OCI-LY1 (cell line): ENCODE data around the gene RCE1.

Experiments used
- H2AFZ ChIP-seq: fragments of 200-600 bp; sonication (generic), shearing (Covaris generic); 2 replicates; pipeline ENCODE4 v1.6.0; 2014; ENCODE audit warnings: antibody characterized with exemption, mild to moderate bottlenecking, low read length
- H3F3A ChIP-seq: fragments of 200-600 bp; sonication (generic), shearing (Covaris generic); 2 replicates; pipeline ENCODE4 v1.6.0; 2014; ENCODE audit warnings: mild to moderate bottlenecking, antibody characterized with exemption, low read length, moderate library complexity; ENCODE audit not compliant: insufficient read depth
- H3K27ac ChIP-seq: fragments of 200-600 bp; sonication (generic); 2 replicates; pipeline ENCODE4 v1.5.1; 2014; ENCODE audit warnings: low read length, mixed run types, mild to moderate bottlenecking, low read depth; ENCODE audit not compliant: poor library complexity, severe bottlenecking
- H3K27me3 ChIP-seq: fragments of 200-600 bp; sonication (generic); 2 replicates; pipeline ENCODE4 v1.6.0; 2014; ENCODE audit warnings: antibody characterized with exemption, mild to moderate bottlenecking, low read length, moderate library complexity; ENCODE audit not compliant: insufficient read depth
- H3K36me3 ChIP-seq: fragments of 200-600 bp; sonication (generic); 2 replicates; pipeline ENCODE4 v1.6.1; 2014; ENCODE audit warnings: mild to moderate bottlenecking, antibody characterized with exemption, low read length, moderate library complexity, mixed read lengths; ENCODE audit not compliant: insufficient read depth
- H3K4me1 ChIP-seq: fragments of 200-600 bp; sonication (generic); 2 replicates; pipeline ENCODE4 v1.5.1; 2014; ENCODE audit warnings: mild to moderate bottlenecking, low read length, moderate library complexity; ENCODE audit not compliant: insufficient read depth, severe bottlenecking
- H3K4me2 ChIP-seq: fragments of 200-600 bp; sonication (generic), shearing (Covaris generic); 2 replicates; pipeline ENCODE4 v1.6.1; 2014; ENCODE audit warnings: low read length
- H3K4me3 ChIP-seq: fragments of 200-600 bp; sonication (generic); 2 replicates; pipeline ENCODE4 v1.5.1; 2014; ENCODE audit warnings: low read length, low read depth, mild to moderate bottlenecking, mixed read lengths; ENCODE audit not compliant: poor library complexity, severe bottlenecking
- H3K79me2 ChIP-seq: fragments of 200-600 bp; shearing (Covaris generic); 2 replicates; pipeline ENCODE4 v1.6.1; 2016; ENCODE audit warnings: mixed run types, low read length, mixed read lengths; ENCODE audit not compliant: insufficient read depth
- H3K9ac ChIP-seq: fragments of 200-600 bp; sonication (generic), shearing (Covaris generic); 2 replicates; pipeline ENCODE4 v1.6.1; 2014; ENCODE audit warnings: mild to moderate bottlenecking, low read length, mixed read lengths
- H3K9me2 ChIP-seq: fragments of 200-600 bp; sonication (generic), shearing (Covaris generic); 2 replicates; pipeline ENCODE4 v1.6.1; 2014; ENCODE audit warnings: low read depth, mild to moderate bottlenecking, low read length, mixed read lengths
- H3K9me3 ChIP-seq: fragments of 200-600 bp; shearing (Covaris generic); 2 replicates; pipeline ENCODE4 v1.6.1; 2014; ENCODE audit warnings: low read length, mixed read lengths
- H4K20me1 ChIP-seq: fragments of 200-600 bp; sonication (generic), shearing (Covaris generic); 2 replicates; pipeline ENCODE4 v1.6.0; 2016; ENCODE audit warnings: mild to moderate bottlenecking, low read length; ENCODE audit not compliant: insufficient read depth
- EZH2 ChIP-seq: fragments of 200-600 bp; sonication (generic), shearing (Covaris generic); IDR thresholded peaks from 2 replicates; pipeline ENCODE4 v1.8.0; 2017; ENCODE audit warnings: borderline replicate concordance, mixed run types, mild to moderate bottlenecking, antibody characterized with exemption, low read length, moderate library complexity, mixed read lengths
- TF ChIP-seq, protein P1 (sequence below): fragments of 200-600 bp; sonication (generic), shearing (Covaris generic); IDR thresholded peaks from 2 replicates; pipeline ENCODE4 v1.5.1; 2017; ENCODE audit warnings: mild to moderate bottlenecking, antibody characterized with exemption, low read length, moderate library complexity, mixed read lengths

Gene RCE1

GRCh38 chr11:66851239-66851596 is 8.0 kb downstream of the RCE1 start:
- Histone ChIP-seq H3K4me2 (no peak overlapping the region), H3K9ac (no peak overlapping the region), H3K9me3 (no peaks in the 10 kb centered on the region), H2AFZ (no peak overlapping the region), H3K36me3 (peaks cover 16% of the 10 kb centered on the region; the same call in 1 of the 2 replicates), H3K9me2 (no peaks in the 10 kb centered on the region), H3K4me3 (no peak overlapping the region), H3K79me2 (no peaks in the 10 kb centered on the region), H3F3A (no peaks in the 10 kb centered on the region), H3K27me3 (no peaks in the 10 kb centered on the region), H4K20me1 (no peaks in the 10 kb centered on the region), H3K27ac (no peak overlapping the region), H3K4me1 (peaks cover 20% of the 10 kb centered on the region)
- no peak for TF ChIP-seq EZH2
- TF ChIP-seq, protein P1, sequence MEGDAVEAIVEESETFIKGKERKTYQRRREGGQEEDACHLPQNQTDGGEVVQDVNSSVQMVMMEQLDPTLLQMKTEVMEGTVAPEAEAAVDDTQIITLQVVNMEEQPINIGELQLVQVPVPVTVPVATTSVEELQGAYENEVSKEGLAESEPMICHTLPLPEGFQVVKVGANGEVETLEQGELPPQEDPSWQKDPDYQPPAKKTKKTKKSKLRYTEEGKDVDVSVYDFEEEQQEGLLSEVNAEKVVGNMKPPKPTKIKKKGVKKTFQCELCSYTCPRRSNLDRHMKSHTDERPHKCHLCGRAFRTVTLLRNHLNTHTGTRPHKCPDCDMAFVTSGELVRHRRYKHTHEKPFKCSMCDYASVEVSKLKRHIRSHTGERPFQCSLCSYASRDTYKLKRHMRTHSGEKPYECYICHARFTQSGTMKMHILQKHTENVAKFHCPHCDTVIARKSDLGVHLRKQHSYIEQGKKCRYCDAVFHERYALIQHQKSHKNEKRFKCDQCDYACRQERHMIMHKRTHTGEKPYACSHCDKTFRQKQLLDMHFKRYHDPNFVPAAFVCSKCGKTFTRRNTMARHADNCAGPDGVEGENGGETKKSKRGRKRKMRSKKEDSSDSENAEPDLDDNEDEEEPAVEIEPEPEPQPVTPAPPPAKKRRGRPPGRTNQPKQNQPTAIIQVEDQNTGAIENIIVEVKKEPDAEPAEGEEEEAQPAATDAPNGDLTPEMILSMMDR: no peak

DNA sequence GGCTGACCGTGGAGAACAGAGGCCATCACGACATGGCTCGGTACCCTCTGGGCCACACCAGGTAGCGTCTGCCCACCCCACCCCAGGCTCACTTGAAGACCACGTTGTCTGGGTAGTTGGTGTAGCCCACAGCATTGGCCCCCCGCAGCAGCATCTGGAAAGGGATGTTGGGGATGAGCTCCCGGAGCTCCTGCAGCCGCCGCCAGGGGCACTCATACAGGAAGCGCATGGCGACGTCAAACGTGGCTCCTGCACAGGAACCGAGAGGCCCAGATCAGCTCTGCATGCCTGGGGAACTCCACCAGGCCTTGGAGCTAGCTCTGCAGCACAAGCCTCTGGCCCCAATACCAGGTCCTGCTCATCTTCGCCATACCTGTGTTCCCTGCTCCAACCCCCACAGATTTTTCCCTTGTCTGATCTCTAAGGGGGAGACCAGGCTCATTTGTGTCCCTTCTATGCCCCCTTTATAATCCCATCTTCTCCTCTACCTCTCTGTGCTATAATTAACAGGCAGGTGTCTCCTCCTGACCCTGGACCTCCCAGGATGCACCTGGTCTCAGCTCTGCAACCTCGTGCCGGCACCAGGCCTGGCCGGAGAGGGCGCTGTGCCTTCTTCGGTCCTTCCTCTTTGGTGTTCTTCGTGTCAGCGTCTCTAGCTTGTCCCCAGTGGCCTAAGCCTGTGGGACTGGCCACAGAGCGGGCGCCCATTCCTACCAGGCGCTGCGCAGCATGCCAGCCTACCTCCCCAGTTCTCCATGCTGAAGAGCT is 8.6 kb downstream of the RCE1 start:
- Histone ChIP-seq H3K9ac (no peak overlapping the region; the same call in 1 of the 2 replicates), H3K79me2 (no peaks in the 10 kb centered on the region), H3K4me3 (no peak overlapping the region), H2AFZ (no peak overlapping the region), H3K9me2 (no peaks in the 10 kb centered on the region), H3F3A (no peaks in the 10 kb centered on the region), H3K27me3 (no peaks in the 10 kb centered on the region), H4K20me1 (no peaks in the 10 kb centered on the region), H3K36me3 (peaks cover 11% of the 10 kb centered on the region; the same call in 1 of the 2 replicates), H3K9me3 (no peaks in the 10 kb centered on the region), H3K4me1 (peaks cover 20% of the 10 kb centered on the region), H3K4me2 (peak overlapping the region; percentile 4; the same call in 1 of the 2 replicates), H3K27ac (no peak overlapping the region)
- TF ChIP-seq EZH2: no peak
- TF ChIP-seq, protein P1: peak; percentile 94

DNA sequence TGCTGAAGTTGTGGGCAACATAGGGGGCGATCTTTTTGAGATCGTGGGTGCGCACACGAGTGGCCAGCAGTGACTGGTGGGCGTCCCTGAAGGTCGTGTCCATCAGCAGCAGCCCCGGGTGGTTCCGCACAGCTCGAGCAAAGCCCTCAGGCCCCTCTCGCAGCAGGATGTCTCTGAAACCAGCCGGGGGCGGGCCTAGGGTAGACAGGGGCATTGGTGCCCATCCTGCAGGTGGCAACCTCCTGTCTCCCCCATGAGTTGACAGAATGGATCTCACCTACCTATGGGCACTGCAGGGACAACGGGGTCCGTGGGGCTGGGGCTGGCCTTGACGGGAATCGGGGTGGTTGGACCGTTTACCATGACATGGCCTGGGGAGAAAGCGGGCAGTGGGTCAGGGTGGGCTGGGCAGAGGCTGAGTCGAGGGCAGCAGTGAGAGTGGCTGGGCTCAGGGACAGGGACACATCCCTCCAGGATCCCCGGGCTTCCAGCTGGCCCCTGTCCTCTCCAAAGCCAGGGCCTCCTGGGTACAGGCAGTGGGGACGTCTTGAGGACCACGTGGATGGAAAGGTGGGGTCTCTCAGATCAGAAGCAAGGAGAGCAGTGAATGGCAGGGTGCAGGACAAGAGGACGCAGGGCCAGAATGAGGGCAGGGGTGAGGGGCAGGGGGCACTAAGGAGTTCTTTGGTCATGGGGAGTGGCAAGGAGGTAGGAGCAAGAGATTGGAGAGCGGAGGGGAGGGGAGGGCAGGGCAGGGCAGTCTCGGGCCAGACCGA is 9.4 kb downstream of the RCE1 start:
- no peaks in the 10 kb centered on the region for H3K9me3 ChIP-seq
- H3K4me3 ChIP-seq: no peak overlapping the region
- H4K20me1 ChIP-seq: no peaks in the 10 kb centered on the region
- peaks cover 10% of the 10 kb centered on the region; the same call in 1 of the 2 replicates for H3K36me3 ChIP-seq
- H3K79me2 ChIP-seq: no peaks in the 10 kb centered on the region
- H3K4me1 ChIP-seq: peaks cover 20% of the 10 kb centered on the region
- H3K9me2 ChIP-seq: no peaks in the 10 kb centered on the region
- no peak overlapping the region for H3K27ac ChIP-seq
- H3K27me3 ChIP-seq: 0 out of 2 replicates have a peak, but pooled peaks cover 3% of the 10 kb centered on the region
- TF ChIP-seq EZH2: no peak
- TF ChIP-seq, protein P1: no peak; the same call in 1 of the 2 replicates
- no peak overlapping the region for H3K9ac ChIP-seq
- peak overlapping the region; percentile 4; the same call in 1 of the 2 replicates for H3K4me2 ChIP-seq
- no peak overlapping the region for H2AFZ ChIP-seq
- no peaks in the 10 kb centered on the region for H3F3A ChIP-seq
